ENCODE results near the gene MAP1LC3A.

DNA sequence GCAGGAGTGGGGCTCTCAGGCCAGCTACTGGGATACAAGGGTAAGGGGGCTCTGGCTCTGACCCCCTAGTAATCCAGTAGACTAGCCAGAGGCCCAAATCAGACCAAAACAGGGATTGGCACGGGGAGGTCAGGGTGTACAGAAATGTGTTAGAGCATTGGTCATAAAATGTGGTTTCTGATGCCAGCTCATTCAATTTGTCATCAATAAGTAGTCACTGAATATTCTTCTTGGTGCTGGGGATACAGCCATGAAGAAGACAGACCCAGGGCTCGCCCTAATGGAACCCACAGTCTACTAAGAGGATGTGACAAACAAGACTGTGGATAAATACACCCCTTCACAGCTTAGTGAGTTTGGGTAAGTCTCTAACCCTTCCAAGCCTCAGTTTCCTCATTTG lies 11.1 kb downstream of the MAP1LC3A start:
- TF ChIP-seq, protein P1, sequence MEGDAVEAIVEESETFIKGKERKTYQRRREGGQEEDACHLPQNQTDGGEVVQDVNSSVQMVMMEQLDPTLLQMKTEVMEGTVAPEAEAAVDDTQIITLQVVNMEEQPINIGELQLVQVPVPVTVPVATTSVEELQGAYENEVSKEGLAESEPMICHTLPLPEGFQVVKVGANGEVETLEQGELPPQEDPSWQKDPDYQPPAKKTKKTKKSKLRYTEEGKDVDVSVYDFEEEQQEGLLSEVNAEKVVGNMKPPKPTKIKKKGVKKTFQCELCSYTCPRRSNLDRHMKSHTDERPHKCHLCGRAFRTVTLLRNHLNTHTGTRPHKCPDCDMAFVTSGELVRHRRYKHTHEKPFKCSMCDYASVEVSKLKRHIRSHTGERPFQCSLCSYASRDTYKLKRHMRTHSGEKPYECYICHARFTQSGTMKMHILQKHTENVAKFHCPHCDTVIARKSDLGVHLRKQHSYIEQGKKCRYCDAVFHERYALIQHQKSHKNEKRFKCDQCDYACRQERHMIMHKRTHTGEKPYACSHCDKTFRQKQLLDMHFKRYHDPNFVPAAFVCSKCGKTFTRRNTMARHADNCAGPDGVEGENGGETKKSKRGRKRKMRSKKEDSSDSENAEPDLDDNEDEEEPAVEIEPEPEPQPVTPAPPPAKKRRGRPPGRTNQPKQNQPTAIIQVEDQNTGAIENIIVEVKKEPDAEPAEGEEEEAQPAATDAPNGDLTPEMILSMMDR (conservative IDR thresholded peaks at IDR 0.05 in 1 of 2, IDR thresholded peaks at IDR 0.05 in 1 of 2; ENCODE audit: extremely low read depth in 1 of 2, insufficient read depth in 1 of 2, low read depth in 1 of 2, low read length in 2 of 2) = no peak
- no peak for TF ChIP-seq EZH2 (IDR thresholded peaks at IDR 0.05; ENCODE audit: borderline replicate concordance, low read length)

Measured in mammary epithelial cell (primary cell).